HL-60 (cell line): ENCODE measurements around the gene GMDS.

Source experiments
- CTCF ChIP-seq: IDR thresholded peaks from one replicate; pipeline ENCODE4 v1.5.1; 2011; ENCODE audit warnings: low read length, control low read depth, inconsistent platforms; ENCODE audit not compliant: insufficient read depth
- GABPA ChIP-seq: IDR thresholded peaks from 2 replicates; pipeline ENCODE4 v1.6.1; 2012; ENCODE audit warnings: low read depth
- POLR2AphosphoS5 ChIP-seq: IDR thresholded peaks from 2 replicates; pipeline ENCODE4 v1.6.1; 2012; ENCODE audit warnings: low read depth
- SPI1 ChIP-seq: IDR thresholded peaks from 2 replicates; pipeline ENCODE4 v1.6.1; 2012; ENCODE audit warnings: low read depth, mild to moderate bottlenecking, borderline replicate concordance
- TF ChIP-seq, protein P1 (sequence below): IDR thresholded peaks from 2 replicates; pipeline ENCODE4 v1.6.1; 2012; ENCODE audit warnings: low read depth; ENCODE audit not compliant: insufficient replicate concordance

GRCh38 chr6:2110504-2110903, 134.9 kb downstream of the GMDS start:
- no peak for TF ChIP-seq CTCF
- TF ChIP-seq POLR2AphosphoS5: no peak
- TF ChIP-seq, protein P1, sequence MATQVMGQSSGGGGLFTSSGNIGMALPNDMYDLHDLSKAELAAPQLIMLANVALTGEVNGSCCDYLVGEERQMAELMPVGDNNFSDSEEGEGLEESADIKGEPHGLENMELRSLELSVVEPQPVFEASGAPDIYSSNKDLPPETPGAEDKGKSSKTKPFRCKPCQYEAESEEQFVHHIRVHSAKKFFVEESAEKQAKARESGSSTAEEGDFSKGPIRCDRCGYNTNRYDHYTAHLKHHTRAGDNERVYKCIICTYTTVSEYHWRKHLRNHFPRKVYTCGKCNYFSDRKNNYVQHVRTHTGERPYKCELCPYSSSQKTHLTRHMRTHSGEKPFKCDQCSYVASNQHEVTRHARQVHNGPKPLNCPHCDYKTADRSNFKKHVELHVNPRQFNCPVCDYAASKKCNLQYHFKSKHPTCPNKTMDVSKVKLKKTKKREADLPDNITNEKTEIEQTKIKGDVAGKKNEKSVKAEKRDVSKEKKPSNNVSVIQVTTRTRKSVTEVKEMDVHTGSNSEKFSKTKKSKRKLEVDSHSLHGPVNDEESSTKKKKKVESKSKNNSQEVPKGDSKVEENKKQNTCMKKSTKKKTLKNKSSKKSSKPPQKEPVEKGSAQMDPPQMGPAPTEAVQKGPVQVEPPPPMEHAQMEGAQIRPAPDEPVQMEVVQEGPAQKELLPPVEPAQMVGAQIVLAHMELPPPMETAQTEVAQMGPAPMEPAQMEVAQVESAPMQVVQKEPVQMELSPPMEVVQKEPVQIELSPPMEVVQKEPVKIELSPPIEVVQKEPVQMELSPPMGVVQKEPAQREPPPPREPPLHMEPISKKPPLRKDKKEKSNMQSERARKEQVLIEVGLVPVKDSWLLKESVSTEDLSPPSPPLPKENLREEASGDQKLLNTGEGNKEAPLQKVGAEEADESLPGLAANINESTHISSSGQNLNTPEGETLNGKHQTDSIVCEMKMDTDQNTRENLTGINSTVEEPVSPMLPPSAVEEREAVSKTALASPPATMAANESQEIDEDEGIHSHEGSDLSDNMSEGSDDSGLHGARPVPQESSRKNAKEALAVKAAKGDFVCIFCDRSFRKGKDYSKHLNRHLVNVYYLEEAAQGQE: no peak
- no peak for TF ChIP-seq GABPA
- no peak for TF ChIP-seq SPI1
